Neuronal stem cell (in vitro differentiated cells): Measurements from ENCODE around the gene CCDC150.

Source experiments
- DNase-seq: peaks from one replicate; pipeline ENCODE4 v3.0.0-alpha.2; 2013; ENCODE audit warnings: low spot score
- H2AFZ ChIP-seq: one replicate; pipeline ENCODE4 v1.6.1; 2013; ENCODE audit warnings: mild to moderate bottlenecking, low read length, inconsistent platforms
- H2AK5ac ChIP-seq: 2 replicates; pipeline ENCODE4 v1.6.1; 2013; ENCODE audit warnings: low read depth, mild to moderate bottlenecking, inconsistent platforms, low read length, moderate library complexity, mixed read lengths
- H2BK120ac ChIP-seq: 2 replicates; pipeline ENCODE4 v1.6.1; 2013; ENCODE audit warnings: low read depth, mild to moderate bottlenecking, inconsistent platforms, low read length, moderate library complexity, mixed read lengths
- H2BK12ac ChIP-seq: one replicate; pipeline ENCODE4 v1.6.1; 2013; ENCODE audit warnings: low read length, inconsistent platforms
- H2BK15ac ChIP-seq: 2 replicates; pipeline ENCODE4 v1.6.1; 2013; ENCODE audit warnings: mild to moderate bottlenecking, low read length, inconsistent platforms, mixed read lengths
- H2BK5ac ChIP-seq: one replicate; pipeline ENCODE4 v1.6.1; 2013; ENCODE audit warnings: inconsistent platforms, mild to moderate bottlenecking, low read length, moderate library complexity
- H3K14ac ChIP-seq: one replicate; pipeline ENCODE4 v1.6.1; 2013; ENCODE audit warnings: low read length, inconsistent platforms
- H3K18ac ChIP-seq: 2 replicates; pipeline ENCODE4 v1.6.1; 2013; ENCODE audit warnings: low read length, inconsistent platforms
- H3K23ac ChIP-seq: 2 replicates; pipeline ENCODE4 v1.6.1; 2013; ENCODE audit warnings: low read depth, mild to moderate bottlenecking, mixed read lengths, low read length, inconsistent platforms; ENCODE audit not compliant: poor library complexity
- H3K27ac ChIP-seq: replicated peaks from 3 replicates; pipeline ENCODE4 v1.5.1; 2013; ENCODE audit warnings: low read length, inconsistent platforms
- H3K27me3 ChIP-seq, 3 experiments: 2 replicates each; pipeline ENCODE4 v1.6.1; 2013; ENCODE audit warnings: low read length in 3 of 3, mild to moderate bottlenecking in 2 of 3, inconsistent platforms in 1 of 3, low read depth in 1 of 3, mixed read lengths in 1 of 3, moderate library complexity in 1 of 3; ENCODE audit not compliant: control insufficient read depth in 3 of 3, insufficient read depth in 3 of 3
- H3K36me3 ChIP-seq, 2 donors: replicated peaks in 1 of 2; 2 replicates each; pipeline ENCODE4 v1.6.1; 2013; ENCODE audit warnings: low read length in 2 of 2; ENCODE audit not compliant: control insufficient read depth in 2 of 2, insufficient read depth in 2 of 2
- H3K4ac ChIP-seq: 2 replicates; pipeline ENCODE4 v1.6.1; 2013; ENCODE audit warnings: inconsistent platforms, mild to moderate bottlenecking, low read length, moderate library complexity
- H3K4me1 ChIP-seq, 2 donors: 1 replicate in 1 of 2; 2 replicates in 1 of 2; pipeline ENCODE4 v1.6.1; 2013; ENCODE audit warnings: low read length in 2 of 2, low read depth in 1 of 2; ENCODE audit not compliant: control insufficient read depth in 2 of 2, insufficient read depth in 1 of 2
- H3K4me2 ChIP-seq: one replicate; pipeline ENCODE4 v1.6.1; 2013; ENCODE audit warnings: mild to moderate bottlenecking, low read length, inconsistent platforms; ENCODE audit not compliant: insufficient read depth, poor library complexity, severe bottlenecking
- H3K4me3 ChIP-seq, 2 donors: 2 replicates each; pipeline ENCODE4 v1.5.1; 2013; ENCODE audit warnings: low read length in 2 of 2, mild to moderate bottlenecking in 2 of 2, inconsistent platforms in 1 of 2, moderate library complexity in 1 of 2
- H3K79me1 ChIP-seq: one replicate; pipeline ENCODE4 v1.6.1; 2013; ENCODE audit warnings: low read depth, mild to moderate bottlenecking, inconsistent platforms, low read length, moderate library complexity
- H3K9ac ChIP-seq: one replicate; pipeline ENCODE4 v1.6.1; 2013; ENCODE audit warnings: mild to moderate bottlenecking, low read depth, low read length, inconsistent platforms; ENCODE audit not compliant: poor library complexity
- H3K9me3 ChIP-seq, 2 donors: replicated peaks in 1 of 2; 2 replicates each; pipeline versions ENCODE3 to v1.6.1; 2013; ENCODE audit warnings: low read length in 2 of 2, mild to moderate bottlenecking in 2 of 2, inconsistent platforms in 1 of 2, low read depth in 1 of 2, mixed read lengths in 1 of 2, moderate library complexity in 1 of 2; ENCODE audit not compliant: control insufficient read depth in 2 of 2, insufficient read depth in 1 of 2
- H4K8ac ChIP-seq: one replicate; pipeline ENCODE4 v1.6.1; 2013; ENCODE audit warnings: low read depth, mild to moderate bottlenecking, inconsistent platforms, low read length, moderate library complexity
- H4K91ac ChIP-seq: one replicate; pipeline ENCODE4 v1.6.1; 2013; ENCODE audit warnings: low read length, low read depth, mild to moderate bottlenecking, inconsistent platforms; ENCODE audit not compliant: poor library complexity
- WGBS, 2 donors: extraction: QIAGEN DNeasy Blood & Tissue Kit; methylation state at CpG; one replicate each; pipeline ENCODE4 v1.1.7; 2013; ENCODE audit warnings: missing lambda C conversion rate in 2 of 2, mixed read lengths in 1 of 2; ENCODE audit not compliant: insufficient read length in 2 of 2, insufficient replicate concordance in 1 of 2; ENCODE audit errors: extremely low coverage in 2 of 2; 5-methylcytosine and 5-hydroxymethylcytosine counted together

CCDC150 gene

DNA sequence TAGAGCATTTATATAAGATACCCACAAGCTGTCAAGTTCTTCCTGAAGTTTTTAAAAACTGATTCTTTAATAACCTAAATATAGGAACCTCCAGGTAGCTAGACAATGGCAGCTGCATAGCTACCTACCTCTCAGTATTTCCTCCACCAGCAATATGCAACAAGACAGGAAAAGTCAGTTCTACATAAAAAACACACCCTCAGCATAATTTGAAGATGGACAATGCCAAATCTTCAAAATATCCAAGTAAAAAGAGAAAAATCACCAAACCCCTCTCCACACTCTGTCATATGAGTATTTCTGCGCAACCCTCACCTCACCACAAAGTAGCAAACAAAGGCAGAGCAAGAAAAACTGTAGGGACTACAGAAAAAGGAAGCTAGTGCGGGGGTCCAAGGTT is 108.6 kb downstream of the CCDC150 start:
- H3K4me2 ChIP-seq: no peak overlapping the region
- H2BK12ac ChIP-seq: no peak overlapping the region
- H3K14ac ChIP-seq: no peak overlapping the region
- no peak overlapping the region for H4K8ac ChIP-seq
- no peak overlapping the region for H3K4me3 ChIP-seq
- no peak overlapping the region for H2AK5ac ChIP-seq
- no peak overlapping the region for H3K9ac ChIP-seq
- no peak overlapping the region for H2BK5ac ChIP-seq
- H3K18ac ChIP-seq: no peak overlapping the region
- H4K91ac ChIP-seq: no peak overlapping the region
- no peaks in the 10 kb centered on the region for H3K79me1 ChIP-seq
- H3K27me3 ChIP-seq: no peaks in the 10 kb centered on the region
- peaks cover under 1 to 4% of the 10 kb centered on the region in 2 donors for H3K36me3 ChIP-seq
- WGBS, 2 donors: no CpG with 5 or more reads among the region's 2 CpGs
- H3K9me3 ChIP-seq: peaks cover 0 to under 1% of the 10 kb centered on the region in 2 donors
- H3K27ac ChIP-seq: no peak overlapping the region
- H2BK15ac ChIP-seq: no peak overlapping the region
- peaks cover 0 to under 1% of the 10 kb centered on the region in 2 donors for H3K4me1 ChIP-seq
- no peak overlapping the region for H3K23ac ChIP-seq
- H3K4ac ChIP-seq: no peak overlapping the region
- no peak overlapping the region for H2BK120ac ChIP-seq
- DNase-seq: no peak
- no peak overlapping the region for H2AFZ ChIP-seq

GRCh38 chr2:196750291-196750923 is 110.9 kb downstream of the CCDC150 start:
- H3K14ac ChIP-seq: no peak overlapping the region
- no peaks in the 10 kb centered on the region for H3K4me1 ChIP-seq
- DNase-seq: no peak
- H3K18ac ChIP-seq: peak overlapping the region; percentile 27
- no peak overlapping the region for H2BK120ac ChIP-seq
- no peak overlapping the region for H3K9ac ChIP-seq
- H2AFZ ChIP-seq: no peak overlapping the region
- no peaks in the 10 kb centered on the region for H3K79me1 ChIP-seq
- H3K36me3 ChIP-seq: peaks cover 0 to 3% of the 10 kb centered on the region in 2 donors
- H3K9me3 ChIP-seq: no peaks in the 10 kb centered on the region
- H2BK15ac ChIP-seq: no peak overlapping the region
- H4K91ac ChIP-seq: no peak overlapping the region
- no peaks in the 10 kb centered on the region for H3K27me3 ChIP-seq
- no peak overlapping the region for H3K4ac ChIP-seq
- WGBS, 2 donors: no CpG with 5 or more reads among the region's 4 CpGs
- H3K4me2 ChIP-seq: no peak overlapping the region
- no peak overlapping the region for H4K8ac ChIP-seq
- H3K23ac ChIP-seq: no peak overlapping the region
- H2BK12ac ChIP-seq: no peak overlapping the region
- H3K4me3 ChIP-seq: no peak overlapping the region
- H3K27ac ChIP-seq: no peak overlapping the region
- H2BK5ac ChIP-seq: no peak overlapping the region
- no peak overlapping the region for H2AK5ac ChIP-seq

DNA sequence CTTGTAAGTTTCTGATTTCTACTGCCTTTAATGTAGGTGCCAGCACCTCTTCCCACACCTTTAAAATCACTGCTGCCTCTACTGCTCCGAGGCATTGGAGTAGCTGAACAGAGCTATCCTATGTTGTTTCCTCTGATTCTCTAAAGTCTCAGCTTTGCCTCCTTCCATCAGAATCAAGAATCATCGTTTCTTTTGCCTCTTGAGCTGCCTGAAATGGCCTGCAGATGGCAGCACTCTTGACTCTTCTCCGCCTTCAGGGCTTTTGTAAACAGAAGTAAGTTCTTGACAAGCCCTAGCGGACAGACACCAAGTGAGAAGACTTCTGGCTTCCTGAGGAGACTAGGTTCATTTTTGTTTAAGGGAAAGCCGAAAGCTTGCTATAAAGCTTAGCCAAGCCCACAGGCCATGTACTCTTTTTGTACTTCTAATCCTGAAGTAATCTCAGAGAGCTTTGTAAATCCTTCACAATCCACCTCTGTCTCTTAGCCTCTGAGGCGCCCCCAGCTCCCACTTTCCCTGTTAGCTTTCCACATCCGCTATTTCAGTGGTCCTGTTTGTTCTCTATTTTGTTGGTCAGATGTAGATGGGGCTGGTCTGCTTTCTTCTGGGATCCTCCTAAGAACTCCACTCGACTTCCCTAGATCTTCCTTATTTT is 111.6 kb downstream of the CCDC150 start:
- Histone ChIP-seq H3K36me3 (peaks cover 0 to 3% of the 10 kb centered on the region in 2 donors), H3K27ac (no peak overlapping the region), H3K9me3 (no peaks in the 10 kb centered on the region), H3K79me1 (no peaks in the 10 kb centered on the region), H3K4me1 (no peaks in the 10 kb centered on the region), H3K27me3 (no peaks in the 10 kb centered on the region), H2AFZ (no peak overlapping the region), H3K9ac (no peak overlapping the region), H4K8ac (no peak overlapping the region), H3K4me3 (no peak overlapping the region), H3K18ac (no peak overlapping the region), H2BK15ac (no peak overlapping the region), H3K4me2 (no peak overlapping the region), H2AK5ac (no peak overlapping the region), H2BK12ac (no peak overlapping the region), H3K23ac (no peak overlapping the region), H2BK120ac (no peak overlapping the region), H3K14ac (no peak overlapping the region), H2BK5ac (no peak overlapping the region), H3K4ac (no peak overlapping the region), H4K91ac (no peak overlapping the region)
- no CpG with 5 or more reads among the region's 8 CpGs for WGBS, 2 donors
- DNase-seq: peak; percentile 33

GRCh38 chr2:196758474-196759377 is 119.2 kb downstream of the CCDC150 start:
- H3K4me3 ChIP-seq: no peak overlapping the region
- no peak overlapping the region for H3K18ac ChIP-seq
- no peak overlapping the region for H3K23ac ChIP-seq
- H3K4me2 ChIP-seq: no peak overlapping the region
- no peak overlapping the region for H4K91ac ChIP-seq
- H3K79me1 ChIP-seq: no peaks in the 10 kb centered on the region
- WGBS, 2 donors: no CpG with 5 or more reads among the region's 3 CpGs
- no peak overlapping the region for H2BK15ac ChIP-seq
- no peak overlapping the region for H2BK12ac ChIP-seq
- H2BK5ac ChIP-seq: no peak overlapping the region
- no peak overlapping the region for H2AFZ ChIP-seq
- H3K14ac ChIP-seq: no peak overlapping the region
- H3K36me3 ChIP-seq: peaks cover 8 to 47% of the 10 kb centered on the region in 2 donors
- H3K9ac ChIP-seq: no peak overlapping the region
- no peaks in the 10 kb centered on the region for H3K27me3 ChIP-seq
- H2BK120ac ChIP-seq: no peak overlapping the region
- H4K8ac ChIP-seq: no peak overlapping the region
- peaks cover 4 to 8% of the 10 kb centered on the region in 2 donors for H3K9me3 ChIP-seq
- H3K4me1 ChIP-seq: no peaks in the 10 kb centered on the region
- no peak overlapping the region for H3K4ac ChIP-seq
- no peak for DNase-seq
- no peak overlapping the region for H3K27ac ChIP-seq
- no peak overlapping the region for H2AK5ac ChIP-seq
